ENCODE data around the gene ARHGEF19.

Gene ARHGEF19

GRCh38 chr1:16186655-16187235 lies 25.7 kb downstream of the ARHGEF19 start:
- no peak for ATAC-seq
- no peak for TF ChIP-seq ZFP3 (CRISPR knock-in tag; IDR thresholded peaks at IDR 0.05)
- no peak for TF ChIP-seq ESRRG (CRISPR knock-in tag; IDR thresholded peaks at IDR 0.05)
- TF ChIP-seq TOX (CRISPR knock-in tag; IDR thresholded peaks at IDR 0.05; ENCODE audit: borderline replicate concordance) = no peak
- TF ChIP-seq PATZ1 (CRISPR knock-in tag; IDR thresholded peaks at IDR 0.05; ENCODE audit: borderline replicate concordance) = no peak
- no peak for TF ChIP-seq PPARA (CRISPR knock-in tag; IDR thresholded peaks at IDR 0.05; ENCODE audit: borderline replicate concordance)
- TF ChIP-seq CREB5 (CRISPR knock-in tag; IDR thresholded peaks at IDR 0.05; ENCODE audit: low read depth) = no peak
- no peak for TF ChIP-seq ZNF8 (CRISPR knock-in tag; IDR thresholded peaks at IDR 0.05)

DNA sequence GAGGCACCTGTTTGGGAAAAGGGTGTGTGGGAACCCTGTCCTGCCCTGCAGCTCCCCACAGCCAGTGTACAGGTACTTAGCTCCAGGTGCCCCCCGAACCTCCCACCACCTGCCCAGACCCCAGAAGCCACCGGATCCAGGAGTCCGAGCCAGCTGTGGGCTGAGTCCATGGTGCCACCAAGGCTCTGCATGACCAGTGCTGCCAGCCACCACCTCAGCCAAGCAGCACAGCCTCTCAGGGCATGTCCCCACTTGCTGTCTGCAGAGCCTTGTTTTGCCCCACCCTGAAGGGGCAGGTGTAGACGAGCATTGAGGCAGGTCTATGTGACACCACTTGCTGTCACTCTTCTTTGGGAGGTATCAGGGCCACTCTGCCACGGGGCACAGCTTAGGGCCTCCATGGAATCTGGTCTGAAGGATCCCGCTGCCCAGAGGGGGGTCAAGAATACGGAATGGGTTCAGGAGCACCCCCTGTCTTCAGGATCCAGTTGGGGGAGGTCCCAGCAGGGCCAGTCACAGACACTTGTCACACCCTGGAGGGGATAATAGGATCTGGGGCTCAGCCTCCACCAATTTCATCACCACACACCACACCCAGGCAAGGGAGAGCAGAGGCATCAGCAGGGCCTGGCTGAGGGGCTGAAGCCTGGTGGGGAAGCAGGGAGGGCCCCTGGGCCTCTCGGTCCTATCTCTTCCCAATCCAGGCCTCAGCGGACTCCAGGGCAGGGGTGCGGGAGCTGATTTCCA lies 27.7 kb downstream of the ARHGEF19 start:
- TF ChIP-seq ZFP30 (CRISPR knock-in tag; IDR thresholded peaks at IDR 0.05) (no peak), PATZ1 (CRISPR knock-in tag; IDR thresholded peaks at IDR 0.05; ENCODE audit: borderline replicate concordance) (no peak), ESRRG (CRISPR knock-in tag; IDR thresholded peaks at IDR 0.05) (no peak), PPARA (CRISPR knock-in tag; IDR thresholded peaks at IDR 0.05; ENCODE audit: borderline replicate concordance) (no peak), OSR1 (CRISPR knock-in tag; IDR thresholded peaks at IDR 0.05) (no peak), GLIS3 (CRISPR knock-in tag; IDR thresholded peaks at IDR 0.05) (no peak), ZNF565 (CRISPR knock-in tag; conservative IDR thresholded peaks at IDR 0.05; ENCODE audit: low read depth) (no peak), TCF4 (CRISPR knock-in tag; IDR thresholded peaks at IDR 0.05; ENCODE audit: borderline replicate concordance) (no peak), ZNF70 (CRISPR knock-in tag; IDR thresholded peaks at IDR 0.05) (no peak), ZFP3 (CRISPR knock-in tag; IDR thresholded peaks at IDR 0.05) (no peak), CSDC2 (CRISPR knock-in tag; IDR thresholded peaks at IDR 0.05) (no peak), POU6F1 (CRISPR knock-in tag; IDR thresholded peaks at IDR 0.05; ENCODE audit: borderline replicate concordance, low read depth) (no peak), ARNTL (CRISPR knock-in tag; IDR thresholded peaks at IDR 0.05; ENCODE audit: borderline replicate concordance, low read depth) (no peak), RARB (CRISPR knock-in tag; IDR thresholded peaks at IDR 0.05) (no peak), CREB5 (CRISPR knock-in tag; IDR thresholded peaks at IDR 0.05; ENCODE audit: low read depth) (no peak), TOX (CRISPR knock-in tag; IDR thresholded peaks at IDR 0.05; ENCODE audit: borderline replicate concordance) (no peak), SNAI2 (CRISPR knock-in tag; IDR thresholded peaks at IDR 0.05) (no peak)
- TF ChIP-seq, protein P1, sequence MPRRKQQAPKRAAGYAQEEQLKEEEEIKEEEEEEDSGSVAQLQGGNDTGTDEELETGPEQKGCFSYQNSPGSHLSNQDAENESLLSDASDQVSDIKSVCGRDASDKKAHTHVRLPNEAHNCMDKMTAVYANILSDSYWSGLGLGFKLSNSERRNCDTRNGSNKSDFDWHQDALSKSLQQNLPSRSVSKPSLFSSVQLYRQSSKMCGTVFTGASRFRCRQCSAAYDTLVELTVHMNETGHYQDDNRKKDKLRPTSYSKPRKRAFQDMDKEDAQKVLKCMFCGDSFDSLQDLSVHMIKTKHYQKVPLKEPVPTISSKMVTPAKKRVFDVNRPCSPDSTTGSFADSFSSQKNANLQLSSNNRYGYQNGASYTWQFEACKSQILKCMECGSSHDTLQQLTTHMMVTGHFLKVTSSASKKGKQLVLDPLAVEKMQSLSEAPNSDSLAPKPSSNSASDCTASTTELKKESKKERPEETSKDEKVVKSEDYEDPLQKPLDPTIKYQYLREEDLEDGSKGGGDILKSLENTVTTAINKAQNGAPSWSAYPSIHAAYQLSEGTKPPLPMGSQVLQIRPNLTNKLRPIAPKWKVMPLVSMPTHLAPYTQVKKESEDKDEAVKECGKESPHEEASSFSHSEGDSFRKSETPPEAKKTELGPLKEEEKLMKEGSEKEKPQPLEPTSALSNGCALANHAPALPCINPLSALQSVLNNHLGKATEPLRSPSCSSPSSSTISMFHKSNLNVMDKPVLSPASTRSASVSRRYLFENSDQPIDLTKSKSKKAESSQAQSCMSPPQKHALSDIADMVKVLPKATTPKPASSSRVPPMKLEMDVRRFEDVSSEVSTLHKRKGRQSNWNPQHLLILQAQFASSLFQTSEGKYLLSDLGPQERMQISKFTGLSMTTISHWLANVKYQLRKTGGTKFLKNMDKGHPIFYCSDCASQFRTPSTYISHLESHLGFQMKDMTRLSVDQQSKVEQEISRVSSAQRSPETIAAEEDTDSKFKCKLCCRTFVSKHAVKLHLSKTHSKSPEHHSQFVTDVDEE (CRISPR knock-in tag; IDR thresholded peaks at IDR 0.05) = no peak
- no peak for ATAC-seq
